MCF 10A (cell line): ENCODE measurements around the gene LIMA1. TPM values are rescaled to one million over a fixed set of nuclear protein-coding genes. Genes with fewer than 3 reads are reported as not detected.

Experiments used
- BruUV-seq: library from RNA; stranded (reverse); fragments of 400-500 nt; replicated peaks from 2 replicates; lab custom pipeline; 2021; lab: Mats Ljungman, UMichigan
- CTCF ChIA-PET: fragments of 300-600 bp; sonication (Branson Sonifier 250); formaldehyde crosslinking; extraction: SDS; loops from one replicate; lab custom pipeline; 2021; ENCODE audit warnings: antibody characterized with exemption, inconsistent platforms; lab: Yijun Ruan, JAX
- POLR2A ChIA-PET: fragments of 300-600, 350-650 bp; sonication (Branson Sonifier 250); formaldehyde crosslinking; extraction: SDS; loops from one replicate; lab custom pipeline; 2020; ENCODE audit warnings: antibody characterized with exemption, inconsistent platforms; lab: Yijun Ruan, JAX
- DNase-seq: peaks from one replicate; pipeline ENCODE4 v3.0.0-alpha.2; 2018; ENCODE audit not compliant: unreplicated experiment
- H3K27ac Mint-ChIP-seq: one replicate; pipeline ENCODE4 v1.8.0; 2022; ENCODE audit warnings: mild to moderate bottlenecking, low read depth, mixed read lengths; ENCODE audit not compliant: unreplicated experiment
- H3K27me3 Mint-ChIP-seq: one replicate; pipeline ENCODE4 v1.8.0; 2022; ENCODE audit warnings: mixed read lengths; ENCODE audit not compliant: insufficient read depth, unreplicated experiment
- H3K36me3 Mint-ChIP-seq: one replicate; pipeline ENCODE4 v1.8.0; 2022; ENCODE audit warnings: mild to moderate bottlenecking, moderate library complexity, mixed read lengths; ENCODE audit not compliant: insufficient read depth, unreplicated experiment
- H3K4me1 Mint-ChIP-seq: one replicate; pipeline ENCODE4 v1.8.0; 2022; ENCODE audit warnings: mixed read lengths; ENCODE audit not compliant: insufficient read depth, unreplicated experiment
- H3K4me3 Mint-ChIP-seq: one replicate; pipeline ENCODE4 v1.8.0; 2022; ENCODE audit warnings: mild to moderate bottlenecking, moderate library complexity, mixed read lengths; ENCODE audit not compliant: unreplicated experiment
- H3K9me3 Mint-ChIP-seq: one replicate; pipeline ENCODE4 v1.8.0; 2022; ENCODE audit warnings: mixed read lengths; ENCODE audit not compliant: unreplicated experiment
- CTCF ChIP-seq: fragments of 200-600 bp; IDR thresholded peaks from one replicate; pipeline ENCODE4 v1.8.0; 2022; ENCODE audit warnings: antibody characterized with exemption, mild to moderate bottlenecking; ENCODE audit not compliant: unreplicated experiment
- intact Hi-C: fragments of 100-400 bp; cut with micrococcal nuclease; formaldehyde crosslinking; loops from 2 replicates; pipeline ENCODE4 v1.14.1; 2022
- total RNA-seq: library from RNA; stranded (reverse); gene quantifications from 2 replicates; pipeline ENCODE4 v1.2.3, GENCODE V29; 2022

LIMA1 gene
- total RNA-seq, 1 experiment from 2014 or later, result 86.0 TPM

GRCh38 chr12:50309950-50310349, 26.6 kb upstream of the LIMA1 start:
- no peaks in the 10 kb centered on the region for H3K27me3 Mint-ChIP-seq
- BruUV-seq, result no TSS peak
- H3K36me3 Mint-ChIP-seq, result peaks cover 5% of the 10 kb centered on the region
- H3K4me3 Mint-ChIP-seq, result no peak overlapping the region
- intact Hi-C loops, result loop anchor here (5.0 kb wide), 1 partner anchor 233 kb away; no protein-coding TSS in a partner anchor
- no peak overlapping the region for H3K27ac Mint-ChIP-seq
- no peak for DNase-seq
- POLR2A ChIA-PET, result interaction anchor here (1.0 kb wide), 1 partner anchor 64 kb away, joined by 3 read pairs; no protein-coding TSS in a partner anchor
- CTCF ChIA-PET, result interaction anchor here (0.8 kb wide), 1 partner anchor 12 kb away, joined by 4 read pairs; no protein-coding TSS in a partner anchor
- peaks cover 4% of the 10 kb centered on the region for H3K4me1 Mint-ChIP-seq
- TF ChIP-seq CTCF, result no peak
- no peaks in the 10 kb centered on the region for H3K9me3 Mint-ChIP-seq

GRCh38 chr12:50302686-50303085, 19.4 kb upstream of the LIMA1 start:
- Mint-ChIP-seq H3K9me3 (no peaks in the 10 kb centered on the region), H3K4me1 (peaks cover 6% of the 10 kb centered on the region), H3K4me3 (no peak overlapping the region), H3K36me3 (peaks cover 5% of the 10 kb centered on the region), H3K27me3 (no peaks in the 10 kb centered on the region), H3K27ac (no peak overlapping the region)
- intact Hi-C loops, result no loop called here
- no TSS peak for BruUV-seq
- ChIA-PET POLR2A (interaction anchor here (0.6 to 2.9 kb wide), 5 partner anchors 13 to 117 kb away, joined by 3 to 15 read pairs (median 5); partner anchors contain the start of gene LIMA1), CTCF (interaction anchor here (0.6 to 1.8 kb wide), 8 partner anchors 10 to 232 kb away, joined by 3 to 6 read pairs (median 4); no protein-coding TSS in a partner anchor)
- TF ChIP-seq CTCF, result no peak
- DNase-seq, result no peak

GRCh38 chr12:50297996-50298395, 14.7 kb upstream of the LIMA1 start:
- H3K27me3 Mint-ChIP-seq, result no peaks in the 10 kb centered on the region
- no peak for DNase-seq
- H3K27ac Mint-ChIP-seq, result no peak overlapping the region
- ChIA-PET POLR2A (interaction anchor here (0.6 to 1.1 kb wide), 5 partner anchors 9 to 95 kb away, joined by 3 to 5 read pairs (median 3); no protein-coding TSS in a partner anchor), CTCF (interaction anchor here (0.5 to 1.1 kb wide), 3 partner anchors 8 to 107 kb away, joined by 3 to 4 read pairs (median 3); no protein-coding TSS in a partner anchor)
- H3K4me3 Mint-ChIP-seq, result no peak overlapping the region
- H3K9me3 Mint-ChIP-seq, result no peaks in the 10 kb centered on the region
- BruUV-seq, result no TSS peak
- H3K4me1 Mint-ChIP-seq, result no peaks in the 10 kb centered on the region
- intact Hi-C loops, result no loop called here
- H3K36me3 Mint-ChIP-seq, result no peaks in the 10 kb centered on the region
- no peak for TF ChIP-seq CTCF

GRCh38 chr12:50297027-50297426, 13.7 kb upstream of the LIMA1 start:
- intact Hi-C loops, result no loop called here

More at GRCh38 chr12:50297027-50297426, 13.7 kb upstream of the LIMA1 start:
- no peak for TF ChIP-seq CTCF
- Mint-ChIP-seq H3K27ac (no peak overlapping the region), H3K4me1 (no peaks in the 10 kb centered on the region), H3K36me3 (no peaks in the 10 kb centered on the region), H3K9me3 (no peaks in the 10 kb centered on the region), H3K4me3 (no peak overlapping the region), H3K27me3 (no peaks in the 10 kb centered on the region)
- ChIA-PET POLR2A (interaction anchor here (0.8 kb wide), 1 partner anchor 51 kb away, joined by 4 read pairs; no protein-coding TSS in a partner anchor), CTCF (interaction anchor here (0.7 kb wide), 1 partner anchor 13 kb away, joined by 3 read pairs; no protein-coding TSS in a partner anchor)
- BruUV-seq, result no TSS peak
- no peak for DNase-seq
